ENCODE measurements around the gene LNX1. TPM values are rescaled to one million over a fixed set of nuclear protein-coding genes. Genes with fewer than 3 reads are reported as not detected.

LNX1 gene
- polyA plus RNA-seq, 2 of the 4 experiments (the other 2 are of a cell fraction): 0.04 to 0.14 TPM

- CTCF ChIA-PET: no interaction called here
- no peak for FAIRE-seq
- TF ChIP-seq RNF2 (IDR thresholded peaks at IDR 0.05; ENCODE audit: borderline replicate concordance, low read depth): no peak
- TF ChIP-seq HMGXB4 (CRISPR knock-in tag; IDR thresholded peaks at IDR 0.05; ENCODE audit: borderline replicate concordance): no peak
- TF ChIP-seq MYC (IDR thresholded peaks at IDR 0.05; ENCODE audit: borderline replicate concordance, low read length): no peak
- no peak for TF ChIP-seq JUN (IDR thresholded peaks at IDR 0.05)
- TF ChIP-seq RAD21 (conservative IDR thresholded peaks at IDR 0.05 in 1 of 2, IDR thresholded peaks at IDR 0.05 in 1 of 2): no peak
- no peak for TF ChIP-seq FOSL2 (IDR thresholded peaks at IDR 0.05)
- TF ChIP-seq FOSL2 (CRISPR knock-in tag; IDR thresholded peaks at IDR 0.05): no peak
- no peak for TF ChIP-seq HOXB13 (CRISPR knock-in tag; IDR thresholded peaks at IDR 0.05; ENCODE audit: low read depth)
- TF ChIP-seq, protein P1, sequence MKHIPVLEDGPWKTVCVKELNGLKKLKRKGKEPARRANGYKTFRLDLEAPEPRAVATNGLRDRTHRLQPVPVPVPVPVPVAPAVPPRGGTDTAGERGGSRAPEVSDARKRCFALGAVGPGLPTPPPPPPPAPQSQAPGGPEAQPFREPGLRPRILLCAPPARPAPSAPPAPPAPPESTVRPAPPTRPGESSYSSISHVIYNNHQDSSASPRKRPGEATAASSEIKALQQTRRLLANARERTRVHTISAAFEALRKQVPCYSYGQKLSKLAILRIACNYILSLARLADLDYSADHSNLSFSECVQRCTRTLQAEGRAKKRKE (CRISPR knock-in tag; IDR thresholded peaks at IDR 0.05; ENCODE audit: low read depth): no peak
- TF ChIP-seq, protein P2, sequence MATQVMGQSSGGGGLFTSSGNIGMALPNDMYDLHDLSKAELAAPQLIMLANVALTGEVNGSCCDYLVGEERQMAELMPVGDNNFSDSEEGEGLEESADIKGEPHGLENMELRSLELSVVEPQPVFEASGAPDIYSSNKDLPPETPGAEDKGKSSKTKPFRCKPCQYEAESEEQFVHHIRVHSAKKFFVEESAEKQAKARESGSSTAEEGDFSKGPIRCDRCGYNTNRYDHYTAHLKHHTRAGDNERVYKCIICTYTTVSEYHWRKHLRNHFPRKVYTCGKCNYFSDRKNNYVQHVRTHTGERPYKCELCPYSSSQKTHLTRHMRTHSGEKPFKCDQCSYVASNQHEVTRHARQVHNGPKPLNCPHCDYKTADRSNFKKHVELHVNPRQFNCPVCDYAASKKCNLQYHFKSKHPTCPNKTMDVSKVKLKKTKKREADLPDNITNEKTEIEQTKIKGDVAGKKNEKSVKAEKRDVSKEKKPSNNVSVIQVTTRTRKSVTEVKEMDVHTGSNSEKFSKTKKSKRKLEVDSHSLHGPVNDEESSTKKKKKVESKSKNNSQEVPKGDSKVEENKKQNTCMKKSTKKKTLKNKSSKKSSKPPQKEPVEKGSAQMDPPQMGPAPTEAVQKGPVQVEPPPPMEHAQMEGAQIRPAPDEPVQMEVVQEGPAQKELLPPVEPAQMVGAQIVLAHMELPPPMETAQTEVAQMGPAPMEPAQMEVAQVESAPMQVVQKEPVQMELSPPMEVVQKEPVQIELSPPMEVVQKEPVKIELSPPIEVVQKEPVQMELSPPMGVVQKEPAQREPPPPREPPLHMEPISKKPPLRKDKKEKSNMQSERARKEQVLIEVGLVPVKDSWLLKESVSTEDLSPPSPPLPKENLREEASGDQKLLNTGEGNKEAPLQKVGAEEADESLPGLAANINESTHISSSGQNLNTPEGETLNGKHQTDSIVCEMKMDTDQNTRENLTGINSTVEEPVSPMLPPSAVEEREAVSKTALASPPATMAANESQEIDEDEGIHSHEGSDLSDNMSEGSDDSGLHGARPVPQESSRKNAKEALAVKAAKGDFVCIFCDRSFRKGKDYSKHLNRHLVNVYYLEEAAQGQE (IDR thresholded peaks at IDR 0.05): no peak
- no peak for TF ChIP-seq HDAC2 (IDR thresholded peaks at IDR 0.05)
- no peak for TF ChIP-seq HOXA7 (CRISPR knock-in tag; IDR thresholded peaks at IDR 0.05)
- no peak for TF ChIP-seq ELK1 (IDR thresholded peaks at IDR 0.05; ENCODE audit: low read depth, low read length)
- TF ChIP-seq MAX (IDR thresholded peaks at IDR 0.05): no peak
- no peak for TF ChIP-seq PBX3 (IDR thresholded peaks at IDR 0.05)
- no peak for TF ChIP-seq POLR2AphosphoS2 (conservative IDR thresholded peaks at IDR 0.05; ENCODE audit: low read length)
- TF ChIP-seq SMC3 (IDR thresholded peaks at IDR 0.05): no peak
- 90% methylated on average over 5 of the region's 5 CpGs for WGBS (ENCODE audit: missing lambda C conversion rate)
- ATAC-seq: no peak
- POLR2A ChIA-PET: no interaction called here
- peaks cover 15% of the 10 kb centered on the region for H3K4me1 ChIP-seq
- H3K4me2 ChIP-seq: no peak overlapping the region
- H3K9me3 ChIP-seq: no peaks in the 10 kb centered on the region
- no peak overlapping the region for H3K4me3 ChIP-seq
- no peak overlapping the region; a peak in 1 of 6 replicates for H3K27ac ChIP-seq
- no peak for DNase-seq (ENCODE audit: low read depth in 1 of 2, low spot score in 1 of 2)
Observed at GRCh38 chr4:53479736-53480525, 111.4 kb downstream of the LNX1 start.
